GM03348 (cell line): ENCODE data around the gene AP1M2.
"Not testable (repeated sequence)": the region's sequence is repeated elsewhere in the genome, so short reads cannot be mapped to it uniquely, and the experiment has no call there.

Experiments
- DNase-seq: peaks from one replicate; pipeline ENCODE4 v3.0.0; 2012; ENCODE audit warnings: low spot score

The AP1M2 gene

DNA sequence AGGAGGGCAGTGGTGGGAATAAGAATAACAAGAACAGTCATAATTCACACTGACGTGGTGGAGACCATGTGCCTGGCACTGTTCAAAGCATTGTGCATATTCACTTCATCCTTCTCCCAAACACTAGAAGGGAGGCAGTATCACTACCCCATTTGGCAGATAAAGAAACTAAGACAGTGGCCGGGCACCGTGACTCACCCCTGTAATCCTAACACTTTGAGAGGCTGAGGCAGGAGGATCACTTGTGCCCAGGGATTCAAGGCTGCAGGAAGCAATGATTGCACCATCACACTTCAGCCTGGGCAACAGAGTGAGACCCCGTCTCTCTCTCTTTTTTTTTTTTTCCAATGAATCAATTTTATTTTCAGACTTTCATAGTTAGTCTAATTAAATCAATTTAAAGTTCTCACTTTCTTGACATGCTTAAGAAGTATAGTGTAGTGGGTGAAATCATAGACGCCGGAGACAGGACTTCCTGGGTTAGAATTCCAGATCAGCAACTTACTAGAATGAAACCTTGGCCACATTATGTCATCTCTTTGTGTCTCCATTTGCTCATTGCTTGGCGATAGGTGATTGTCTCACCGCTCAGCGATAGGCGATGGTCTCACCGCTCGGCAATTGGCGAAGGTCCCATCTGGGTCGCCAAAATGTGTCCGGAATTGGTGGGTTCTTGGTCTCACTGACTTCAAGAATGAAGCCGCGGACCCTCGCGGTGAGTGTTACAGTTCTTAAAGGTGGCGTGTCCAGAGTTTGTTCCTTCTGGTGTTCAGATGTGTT lies 48.7 kb downstream of the AP1M2 start:
- no peak for DNase-seq

DNA sequence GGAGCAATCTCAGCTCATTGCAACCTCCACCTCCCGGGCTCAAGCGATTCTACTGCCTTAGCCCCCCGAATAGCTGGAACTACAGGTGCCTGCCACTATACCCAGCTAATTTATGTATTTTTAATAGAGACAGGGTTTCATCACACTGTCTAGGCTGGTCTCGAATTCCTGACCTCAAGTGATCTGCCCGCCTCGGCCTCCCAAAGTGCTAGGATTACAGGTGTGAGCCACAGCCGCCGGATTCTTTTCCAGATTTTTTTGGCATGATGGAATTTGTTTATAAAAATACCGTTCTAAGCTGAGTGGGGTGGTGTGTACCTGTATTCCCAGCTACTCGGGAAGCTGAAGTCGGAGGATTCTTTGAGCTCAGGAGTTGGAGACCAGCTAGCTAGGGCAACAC lies 49.4 kb downstream of the AP1M2 start:
- DNase-seq: no peak

DNA sequence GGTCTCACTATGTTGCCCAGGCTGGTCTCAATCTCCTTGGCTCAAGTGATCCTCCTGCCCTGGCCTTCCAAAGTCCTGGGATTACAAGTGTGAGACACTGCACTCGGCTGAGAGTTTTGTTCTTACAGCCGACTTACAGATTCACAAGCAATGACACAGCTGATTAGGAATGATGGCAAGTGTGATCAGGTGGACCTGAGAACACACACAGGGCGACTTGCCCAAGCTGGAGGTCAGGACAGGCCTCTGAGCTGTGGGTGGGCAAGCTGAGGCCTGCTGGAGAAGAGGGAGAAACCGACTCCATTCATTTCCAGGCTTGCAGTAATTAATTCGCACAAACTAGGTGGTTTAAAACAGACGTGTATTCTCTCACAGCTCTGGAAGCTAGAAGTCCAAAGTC lies 51.5 kb downstream of the AP1M2 start:
- DNase-seq: no peak

DNA sequence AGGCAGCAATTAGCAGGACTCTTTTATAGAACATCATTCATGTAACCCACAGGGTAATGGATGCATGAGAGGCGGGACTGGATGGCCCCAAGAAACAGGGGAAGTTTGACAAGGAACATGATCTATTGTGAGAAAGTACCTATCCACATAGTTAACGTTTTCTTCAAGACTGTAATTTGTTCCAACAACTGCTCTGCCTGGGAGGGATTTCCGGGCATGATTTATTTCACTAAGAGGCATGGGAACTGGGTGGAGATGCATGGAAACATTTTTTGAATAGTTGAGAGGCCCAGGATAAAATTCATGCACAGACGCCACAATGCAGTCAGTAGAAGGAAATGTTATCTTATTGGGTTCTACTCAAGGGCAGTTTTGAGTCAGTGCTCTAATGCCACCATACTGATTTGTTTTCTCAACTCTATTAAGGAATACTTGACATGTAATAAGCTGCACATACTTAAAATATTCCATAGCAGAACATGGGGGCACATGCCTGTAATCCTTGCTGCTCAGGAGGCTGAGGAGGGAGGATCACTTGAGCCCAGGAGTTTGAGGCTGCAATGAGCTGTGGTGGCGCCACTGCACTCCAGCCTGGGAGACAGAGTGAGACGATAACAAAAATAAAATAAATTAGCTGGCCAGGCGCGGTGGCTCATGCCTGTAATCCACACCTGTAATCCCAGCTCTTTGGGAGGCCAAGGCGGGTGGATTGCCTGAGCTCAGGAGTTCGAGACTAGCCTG lies 53.3 kb downstream of the AP1M2 start:
- peak; percentile 73 for DNase-seq

DNA sequence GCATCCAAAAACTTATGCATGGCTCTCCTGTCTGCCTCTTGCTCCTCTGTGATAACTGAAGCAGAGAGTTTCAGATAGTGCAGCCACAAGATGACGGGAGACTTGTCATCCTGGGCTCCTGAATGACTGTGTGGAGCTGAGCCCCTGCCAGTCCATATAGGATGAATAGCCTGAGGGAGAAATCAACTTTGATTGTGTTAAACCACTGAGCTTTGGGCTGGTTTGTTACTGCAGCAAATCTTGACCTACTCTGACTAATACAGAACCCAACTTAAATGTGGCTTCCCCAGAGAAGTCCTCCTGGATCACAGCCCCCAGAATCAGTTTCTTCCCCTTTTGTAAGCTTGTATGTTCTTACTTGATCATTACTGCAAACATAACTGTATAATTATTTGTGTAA lies 54.7 kb downstream of the AP1M2 start:
- DNase-seq: no peak

DNA sequence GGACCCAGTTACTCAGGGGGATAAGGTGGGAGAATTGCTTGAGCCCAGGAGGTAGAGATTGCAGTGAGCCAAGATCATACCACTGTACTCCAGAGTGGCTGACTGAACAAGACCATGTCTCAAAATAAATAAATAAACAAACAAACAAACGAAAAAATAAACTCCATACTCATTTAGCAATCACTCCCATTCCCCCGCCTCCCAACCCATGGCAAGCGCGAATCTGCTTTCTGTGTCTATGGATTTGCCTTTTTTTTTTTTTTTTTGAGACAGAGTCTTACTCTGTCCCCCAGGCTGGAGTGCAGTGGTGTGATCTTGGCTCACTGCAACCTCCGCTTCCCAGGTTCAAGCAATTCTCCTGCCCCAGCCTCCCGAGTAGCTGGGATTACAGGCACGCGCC lies 60.2 kb downstream of the AP1M2 start:
- not testable (repeated sequence) for DNase-seq

DNA sequence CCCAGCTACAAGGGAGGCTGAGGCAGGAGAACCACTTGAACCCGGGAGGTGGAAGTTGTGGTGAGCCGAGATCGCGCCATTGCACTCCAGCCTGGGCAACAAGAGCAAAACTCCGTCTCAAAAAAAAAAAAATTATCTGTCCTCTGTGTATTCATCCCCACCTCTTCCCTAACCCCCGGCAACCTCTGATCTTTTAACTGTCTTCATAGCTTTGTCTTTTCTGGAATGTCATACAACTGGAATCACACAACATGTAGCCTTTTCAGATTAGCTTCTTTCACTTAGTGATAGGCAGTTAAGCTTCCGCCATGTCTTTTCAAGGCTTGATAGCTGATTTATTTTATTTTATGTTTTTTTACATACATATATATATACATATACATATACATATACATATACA lies 61.5 kb downstream of the AP1M2 start:
- no peak for DNase-seq

DNA sequence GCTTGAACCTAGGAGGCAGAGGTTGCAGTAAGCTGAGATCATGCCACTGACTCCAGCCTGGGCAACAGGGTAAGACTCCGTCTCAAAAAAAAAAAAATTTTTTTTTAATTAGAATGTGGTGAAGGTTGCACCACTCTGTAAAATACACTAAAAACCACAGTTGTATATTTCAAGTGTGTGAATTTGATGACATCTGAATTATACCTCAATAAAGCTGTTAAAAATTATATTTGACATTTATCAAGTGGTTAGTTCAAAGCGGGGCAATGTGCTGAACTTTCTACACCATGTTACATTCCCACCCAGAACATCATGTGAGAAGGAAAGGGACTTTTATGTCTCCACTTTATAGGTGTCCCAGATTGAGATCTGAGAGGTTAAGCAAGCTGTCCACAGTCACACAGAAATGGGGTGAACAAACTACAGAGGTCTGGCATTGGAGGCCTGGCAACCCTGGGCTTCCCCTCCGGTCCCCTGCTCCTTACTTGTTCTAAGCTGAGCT lies 63.9 kb downstream of the AP1M2 start:
- no peak for DNase-seq
